ENCODE results near the gene LANCL3. TPM values are rescaled to one million over a fixed set of nuclear protein-coding genes. Genes with fewer than 3 reads are reported as not detected.

LANCL3 gene
- polyA plus RNA-seq, 10 donors: 0.19 to 0.54 (median 0.38) TPM

GRCh38 chrX:37679888-37680287, 108.4 kb downstream of the LANCL3 start:
- DNase-seq: no peak

- DNase-seq: peak in 1 of 3 donors; percentile 6
These were observed 113.0 kb downstream of the LANCL3 start for GRCh38 chrX:37684426-37684825.

DNA sequence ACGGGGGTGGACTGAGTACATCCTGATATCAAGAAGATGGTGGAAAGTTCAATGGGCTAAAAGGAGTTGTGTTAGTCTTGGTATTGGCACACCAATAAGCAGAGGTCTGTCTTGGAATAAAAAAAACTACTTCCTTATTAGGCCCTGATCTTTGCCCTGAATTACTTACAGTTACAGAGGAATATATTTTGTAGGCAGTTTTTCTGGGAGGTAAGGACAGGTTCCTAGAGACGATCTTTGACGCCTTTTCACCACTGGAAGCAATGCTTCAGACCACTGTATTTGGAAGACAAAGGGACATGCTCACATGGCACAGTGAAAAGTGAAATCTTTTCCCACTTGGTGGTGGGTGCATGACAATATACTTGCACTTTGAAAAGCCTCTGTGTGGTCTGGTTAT, 113.5 kb downstream of the LANCL3 start:
- no peak for DNase-seq

GRCh38 chrX:37685381-37686359, 114.2 kb downstream of the LANCL3 start, which contains the start of gene XK:
XK (plus strand) TSS chrX:37685791; CDS start chrX:37685962, 171 bp downstream.
- DNase-seq: peak in 2 of 3 donors; percentile 21 to 51

DNA sequence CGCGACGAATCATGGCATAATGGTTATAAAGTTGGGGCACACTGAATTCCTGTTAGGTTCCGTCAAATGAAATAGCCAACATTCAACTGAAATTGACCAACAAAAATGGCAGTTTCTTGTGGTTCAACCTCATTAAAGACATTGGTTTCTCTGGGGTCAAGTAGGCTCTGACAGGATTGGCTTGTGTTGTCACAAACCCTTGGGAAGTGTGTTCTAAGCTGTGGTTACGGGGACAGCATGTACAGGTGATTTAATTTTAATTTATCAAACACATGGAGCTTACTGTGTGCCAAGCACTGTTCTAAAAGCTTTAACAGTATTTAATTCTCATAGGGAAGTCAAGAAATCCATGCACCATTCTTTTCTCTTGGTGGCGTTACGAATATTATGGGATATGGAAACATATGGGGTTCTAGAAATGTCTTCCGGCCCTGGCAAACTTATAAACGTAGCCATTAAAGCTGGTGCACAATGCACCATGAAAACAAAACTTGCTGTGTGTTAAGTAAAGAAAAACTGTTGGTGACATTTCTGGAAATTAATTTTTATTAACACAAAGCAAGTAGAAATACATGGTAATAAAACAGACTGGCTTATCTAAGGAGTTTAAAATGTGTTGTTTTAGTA, 115.0 kb downstream of the LANCL3 start:
- no peak for DNase-seq

GRCh38 chrX:37686996-37687395, 115.5 kb downstream of the LANCL3 start:
- DNase-seq: no peak

DNA sequence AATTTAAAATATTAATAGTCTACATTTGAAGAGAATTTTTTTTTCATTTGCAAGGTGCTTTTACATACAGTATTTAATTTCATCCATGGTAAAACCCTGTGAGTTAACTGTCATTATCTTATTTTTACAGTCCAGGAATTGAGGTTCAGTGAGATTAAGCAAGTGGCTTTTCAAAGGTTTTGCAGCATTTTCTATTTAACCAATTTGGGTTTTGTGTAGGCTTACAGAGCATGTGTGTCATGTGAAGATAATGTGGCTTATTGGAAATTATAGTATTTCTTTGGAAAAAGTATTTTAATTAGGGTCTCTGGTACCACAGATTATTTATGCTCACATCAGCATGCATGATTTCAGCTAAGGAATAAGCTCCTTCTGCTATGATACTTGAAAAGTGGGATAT, 118.7 kb downstream of the LANCL3 start:
- no peak for DNase-seq

DNA sequence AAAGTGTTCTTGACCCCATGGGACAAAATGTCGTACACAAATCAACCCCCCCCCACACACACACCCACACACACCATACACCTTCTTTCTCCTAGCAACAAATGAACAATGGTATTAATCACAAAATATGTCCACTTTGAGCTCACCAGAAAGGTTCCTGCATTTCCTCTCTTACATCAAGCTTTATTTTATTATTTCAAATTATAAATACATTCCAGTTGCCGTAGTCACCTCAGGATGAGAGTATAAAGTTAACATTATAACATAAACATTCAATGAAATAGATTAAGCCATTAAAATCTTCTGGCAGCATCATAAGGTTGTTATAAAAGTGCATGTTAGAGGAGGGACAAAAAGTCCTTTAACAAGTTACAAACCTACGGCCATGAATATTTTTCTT, 121.5 kb downstream of the LANCL3 start:
- no peak for DNase-seq

DNA sequence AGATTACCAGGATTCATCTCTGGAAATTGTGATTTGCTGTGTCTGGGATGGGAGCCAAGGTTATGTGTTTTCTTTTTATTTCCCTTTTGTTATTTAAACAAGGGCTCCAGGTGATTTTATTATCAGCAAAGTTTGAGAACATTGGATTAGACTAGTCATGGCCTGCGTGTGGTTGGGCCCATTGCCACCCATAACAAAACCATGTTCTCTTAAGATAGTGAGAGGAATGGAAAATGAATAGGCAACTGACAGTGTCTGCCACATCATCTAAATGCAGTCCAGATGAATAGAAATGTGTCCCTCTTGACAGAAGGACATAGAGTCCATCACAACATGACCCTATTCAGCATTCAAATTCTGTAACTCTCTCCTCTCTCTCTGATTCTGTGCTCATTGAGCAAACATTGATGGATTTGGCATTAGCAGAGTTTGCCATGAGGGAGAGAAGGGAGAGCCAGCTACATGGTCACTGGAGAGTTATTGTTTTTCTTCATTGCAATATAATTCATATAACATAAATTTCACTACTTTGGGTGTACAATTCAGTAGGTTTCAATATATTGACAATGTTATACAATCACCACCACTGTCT, 125.8 kb downstream of the LANCL3 start:
- DNase-seq: no peak

DNA sequence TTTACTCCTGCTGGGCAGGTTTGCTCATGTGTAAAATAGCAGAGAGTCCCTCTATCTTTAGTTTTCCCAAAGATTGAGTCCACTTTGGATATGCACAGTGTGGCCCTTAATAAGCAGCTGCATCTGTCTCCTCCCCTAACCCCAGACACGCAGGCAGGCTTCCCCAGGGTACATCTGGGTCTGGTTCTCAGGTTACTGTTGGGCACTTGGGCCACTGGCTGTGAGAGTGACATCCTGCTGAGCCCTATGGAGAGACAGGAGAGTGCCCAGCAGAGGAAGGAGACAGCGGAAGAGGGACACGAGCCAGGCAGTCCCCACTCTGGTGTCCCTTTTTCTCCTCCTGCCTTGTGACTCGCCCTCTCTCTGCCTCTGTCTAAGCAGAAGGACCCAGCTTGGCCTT, 130.1 kb downstream of the LANCL3 start:
- peak in 1 of 3 donors; percentile 7 for DNase-seq

GRCh38 chrX:37711991-37712390, 140.5 kb downstream of the LANCL3 start:
- no peak for DNase-seq

GRCh38 chrX:37712458-37712857, 141.0 kb downstream of the LANCL3 start:
- no peak for DNase-seq

DNA sequence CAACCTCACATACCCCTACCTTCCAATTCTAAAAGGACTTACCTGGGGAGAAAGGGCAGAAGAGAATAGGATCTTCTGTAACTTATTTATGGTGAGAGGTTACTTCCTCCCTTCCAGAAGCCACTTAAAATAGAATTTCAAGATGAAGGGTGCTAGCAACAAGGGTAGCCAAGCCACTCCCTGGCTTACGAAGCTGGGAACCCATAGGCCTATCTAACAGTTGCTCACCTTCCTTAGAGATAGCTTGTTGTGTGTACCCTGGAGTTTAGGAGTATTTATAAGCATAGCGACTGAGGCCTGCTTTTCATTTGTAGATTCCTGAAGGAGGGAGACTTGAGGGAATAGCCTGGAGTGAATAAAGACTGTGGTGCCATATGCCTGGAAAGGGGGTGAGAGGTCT, 143.0 kb downstream of the LANCL3 start:
- DNase-seq: no peak

DNA sequence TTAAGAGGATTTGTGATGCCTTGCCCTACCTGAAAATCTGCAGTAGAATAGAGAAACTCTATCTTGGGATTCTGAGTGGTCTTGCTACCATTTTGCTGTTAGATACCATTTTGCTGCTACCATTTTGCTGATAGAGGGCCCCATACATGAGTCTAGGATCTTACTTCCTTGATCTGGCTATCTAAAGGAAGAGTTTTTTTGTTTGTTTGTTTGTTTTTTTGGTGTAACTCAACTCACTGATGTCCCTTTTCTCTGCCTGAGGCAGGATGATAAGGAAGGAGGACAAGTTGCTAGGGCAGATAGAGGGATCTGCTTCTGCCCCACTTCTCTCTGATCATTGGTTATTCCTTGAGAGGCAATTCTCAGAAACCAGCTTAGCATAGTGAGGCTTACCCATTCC, 145.1 kb downstream of the LANCL3 start:
- DNase-seq: no peak

GRCh38 chrX:37717708-37718107, 146.2 kb downstream of the LANCL3 start:
- DNase-seq: no peak

- no peak for DNase-seq
These were observed 151.1 kb downstream of the LANCL3 start for GRCh38 chrX:37722595-37722994.

DNA sequence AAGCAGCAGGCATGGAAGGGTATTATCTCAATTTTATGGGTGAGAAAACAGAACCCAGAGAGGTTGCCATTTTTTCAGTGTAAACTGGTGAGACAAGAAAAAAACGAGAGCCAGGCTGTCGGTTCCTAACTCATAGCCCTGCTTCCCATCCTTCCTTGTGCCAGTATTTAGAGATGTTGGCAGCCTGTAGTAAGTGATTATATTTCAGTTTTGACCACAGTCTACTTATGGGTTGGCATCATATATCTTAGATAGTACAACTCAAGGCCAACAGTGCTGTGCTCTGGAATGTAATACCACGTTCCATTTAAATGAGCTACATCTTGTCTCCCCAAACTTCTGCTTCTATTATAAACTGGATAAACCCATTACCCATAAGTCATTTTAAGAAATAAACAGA, 154.9 kb downstream of the LANCL3 start:
- DNase-seq: peak in 1 of 3 donors; percentile 6

Other genes with a start within 250 kb of the LANCL3 start
- gene PRRG1, start 222.3 kb upstream of the LANCL3 start, polyA plus RNA-seq (ENCODE audit: insufficient read length in 10 of 10): 10 to 100 TPM; 10.6 to 16.8 (median 13.8) TPM
- gene XK, start 114.1 kb downstream of the LANCL3 start, polyA plus RNA-seq (ENCODE audit: insufficient read length in 10 of 10): 10 to 100 TPM in 3 of 10 donors, 1 to 10 TPM in 7; 4.4 to 11.9 (median 7.6) TPM
- 10 to 100 TPM; 15.5 to 25.0 (median 20.4) TPM for gene CYBB, start 208.4 kb downstream of the LANCL3 start, polyA plus RNA-seq (ENCODE audit: insufficient read length in 10 of 10)

Measured in muscle of back (tissue), 11 donors.